HG02885 (cell line): ENCODE measurements around the gene RGPD6.
"Not testable (repeated sequence)": the region's sequence is repeated elsewhere in the genome, so short reads cannot be mapped to it uniquely, and the experiment has no call there.

Experiments used
- ATAC-seq: cut with Tn5 transposase; IDR thresholded peaks from one replicate; pipeline ENCODE4 v1.9.1; 2021; ENCODE audit warnings: mild to moderate bottlenecking; ENCODE audit not compliant: unreplicated experiment, poor library complexity

The RGPD6 gene

DNA sequence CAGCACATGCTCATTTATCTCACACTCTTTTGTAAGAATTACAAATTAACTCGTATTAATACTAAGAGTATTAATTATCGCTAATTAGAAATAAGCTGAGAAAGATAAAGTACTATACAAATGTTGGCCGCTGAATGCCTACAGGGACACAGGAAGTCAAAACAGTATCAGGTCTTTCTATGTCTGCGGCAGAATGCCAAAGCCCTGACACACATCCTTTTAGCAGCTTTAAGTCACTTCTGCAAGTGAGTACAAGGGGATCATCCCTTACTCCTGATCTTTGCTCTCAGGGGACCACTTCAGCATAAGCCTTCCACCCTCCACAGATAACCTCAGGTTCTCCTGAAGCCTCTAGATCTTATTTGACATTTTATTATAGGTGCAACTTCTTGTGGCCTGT, 94.3 kb downstream of the RGPD6 start:
- not testable (repeated sequence) for ATAC-seq

DNA sequence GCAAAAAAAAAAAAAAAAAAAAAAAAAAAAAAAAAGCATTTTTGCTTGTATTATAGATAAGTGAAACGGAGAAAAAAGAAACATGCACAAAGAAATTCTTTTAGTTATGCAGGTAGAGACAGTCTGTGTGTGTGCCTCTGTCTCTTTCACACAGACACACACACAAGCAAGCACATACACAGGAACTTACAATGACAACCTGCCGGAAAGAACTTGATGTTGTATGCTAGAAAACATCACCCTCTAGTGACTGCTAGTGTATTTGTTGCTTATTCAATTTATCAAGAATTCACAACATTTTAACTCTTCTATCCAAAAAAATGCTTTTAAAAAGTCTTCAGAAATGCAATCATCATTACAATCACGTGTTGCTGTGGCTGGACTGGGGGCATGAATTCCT, 95.8 kb downstream of the RGPD6 start:
- peak; percentile 55 for ATAC-seq

DNA sequence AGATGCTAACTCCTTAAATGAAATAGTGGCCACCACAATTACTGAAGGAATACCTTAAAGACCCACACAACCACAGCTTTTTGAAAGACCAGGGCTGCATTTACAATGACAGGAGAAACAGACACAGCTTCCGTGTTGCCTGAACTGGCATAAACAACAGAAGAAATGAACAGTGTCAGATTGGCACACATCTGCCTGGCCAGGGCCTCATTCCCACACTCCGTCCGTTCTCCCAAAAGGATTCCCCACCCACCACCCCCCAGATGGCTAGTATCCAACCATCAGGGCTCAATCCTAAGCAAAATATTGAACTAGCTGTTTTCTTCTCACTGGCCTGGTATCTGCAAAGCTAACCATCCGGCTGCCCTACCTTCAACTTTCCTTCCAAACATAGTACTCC, 96.9 kb downstream of the RGPD6 start:
- not testable (repeated sequence) for ATAC-seq

DNA sequence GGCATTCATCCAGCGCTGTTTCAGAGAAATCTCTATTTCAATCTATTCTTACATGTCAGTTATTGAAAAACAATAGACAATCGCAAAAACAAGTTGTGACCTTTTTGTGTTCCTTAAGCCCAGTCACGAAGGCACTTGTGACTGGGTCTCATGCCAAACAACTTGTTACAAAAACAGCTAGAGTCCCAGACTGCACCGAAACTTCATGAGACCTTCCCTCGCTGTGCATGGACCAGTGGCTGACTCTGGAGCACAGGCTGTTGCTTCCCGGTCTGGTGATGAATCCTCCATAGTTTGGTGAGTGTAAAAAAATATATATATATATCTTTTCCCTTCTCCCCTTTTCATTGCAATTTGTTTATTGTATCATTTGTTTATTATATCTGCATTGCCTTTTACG, 99.7 kb downstream of the RGPD6 start:
- not testable (repeated sequence) for ATAC-seq

DNA sequence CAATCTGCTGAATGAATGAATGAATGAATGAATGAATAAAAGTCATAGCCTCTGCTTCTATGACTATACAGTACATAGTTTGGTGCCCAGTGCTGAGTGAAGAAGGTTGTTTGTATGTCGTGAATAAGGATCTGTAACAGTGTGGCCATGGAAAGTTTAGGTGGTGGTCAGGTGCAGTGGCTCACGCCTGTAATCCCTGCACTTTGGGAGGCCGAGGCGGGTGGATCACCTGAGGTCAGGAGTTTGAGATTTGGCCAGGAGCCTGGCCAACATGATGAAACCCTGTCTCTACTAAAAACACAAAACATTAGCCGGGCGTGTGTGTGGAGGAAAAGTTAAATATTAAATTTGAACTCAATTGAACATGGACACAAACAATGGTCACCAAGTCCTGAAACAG, 100.1 kb downstream of the RGPD6 start:
- ATAC-seq, result not testable (repeated sequence)

DNA sequence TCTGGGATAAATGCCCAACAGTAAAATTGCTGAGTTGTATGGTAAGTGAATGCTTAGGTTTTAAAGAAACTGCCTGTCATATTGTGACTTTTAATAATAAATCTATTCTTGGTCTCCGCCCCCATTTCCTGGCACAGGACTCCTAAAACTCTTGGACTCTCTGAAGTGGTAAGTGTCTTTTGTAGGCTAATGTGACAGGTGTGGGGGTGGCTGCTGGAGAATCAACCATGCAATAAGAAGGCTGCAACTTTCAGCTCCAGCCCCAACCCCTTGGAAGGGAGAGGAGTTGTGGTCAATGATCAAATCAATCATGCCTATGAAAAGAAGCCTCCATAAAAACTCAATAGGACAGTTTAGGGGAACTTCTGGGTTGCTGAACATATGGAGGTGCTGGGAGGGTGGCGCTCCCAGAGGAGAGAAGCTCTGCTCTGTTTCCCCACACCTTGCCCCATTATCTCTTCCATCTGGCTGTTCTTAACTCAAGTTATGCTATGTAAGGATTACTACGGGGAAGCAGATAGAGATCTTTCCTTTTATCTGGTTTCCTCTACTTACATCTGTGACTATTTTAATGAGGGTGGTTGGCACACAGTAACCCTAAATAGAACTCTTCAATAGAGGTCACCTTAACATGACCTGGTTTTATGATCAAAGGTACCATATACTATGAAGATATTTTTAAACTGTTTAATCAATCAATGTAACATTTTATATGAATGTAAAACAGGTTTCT, 101.2 kb downstream of the RGPD6 start:
- not testable (repeated sequence) for ATAC-seq

DNA sequence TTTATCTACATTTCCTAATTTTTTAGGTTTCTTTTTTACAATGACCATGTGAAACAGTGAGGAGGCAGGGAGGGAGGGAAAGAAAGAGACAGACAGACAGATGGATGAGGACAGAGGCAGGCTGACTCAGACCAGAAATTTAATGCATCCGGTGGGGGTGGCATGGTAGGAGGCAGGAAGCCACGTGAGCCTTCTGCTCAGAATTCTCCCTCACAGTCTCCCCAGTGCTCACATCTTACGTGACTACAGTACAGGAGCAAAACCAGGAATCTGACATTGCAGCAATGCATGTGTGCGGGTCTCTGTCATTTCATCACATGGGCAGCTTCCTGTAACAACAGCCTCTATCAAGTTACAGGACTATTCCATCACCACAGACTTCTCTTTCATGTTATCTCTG, 102.1 kb downstream of the RGPD6 start:
- ATAC-seq, result peak; percentile 99

DNA sequence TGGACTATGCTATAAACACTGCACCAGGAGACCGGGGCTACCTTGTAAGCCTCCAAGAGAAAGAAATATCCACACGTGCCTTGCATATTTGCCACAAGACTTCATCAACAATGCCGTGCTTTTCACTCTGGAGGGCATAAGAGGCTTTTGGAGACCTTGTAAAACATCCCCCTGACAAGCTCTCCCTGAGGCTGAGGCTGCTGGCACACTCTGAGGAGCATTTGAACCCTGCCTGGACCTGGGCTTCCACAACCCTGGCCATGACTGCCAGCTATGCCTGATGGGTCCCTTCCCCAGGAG, 104.0 kb downstream of the RGPD6 start:
- ATAC-seq, result not testable (repeated sequence)

DNA sequence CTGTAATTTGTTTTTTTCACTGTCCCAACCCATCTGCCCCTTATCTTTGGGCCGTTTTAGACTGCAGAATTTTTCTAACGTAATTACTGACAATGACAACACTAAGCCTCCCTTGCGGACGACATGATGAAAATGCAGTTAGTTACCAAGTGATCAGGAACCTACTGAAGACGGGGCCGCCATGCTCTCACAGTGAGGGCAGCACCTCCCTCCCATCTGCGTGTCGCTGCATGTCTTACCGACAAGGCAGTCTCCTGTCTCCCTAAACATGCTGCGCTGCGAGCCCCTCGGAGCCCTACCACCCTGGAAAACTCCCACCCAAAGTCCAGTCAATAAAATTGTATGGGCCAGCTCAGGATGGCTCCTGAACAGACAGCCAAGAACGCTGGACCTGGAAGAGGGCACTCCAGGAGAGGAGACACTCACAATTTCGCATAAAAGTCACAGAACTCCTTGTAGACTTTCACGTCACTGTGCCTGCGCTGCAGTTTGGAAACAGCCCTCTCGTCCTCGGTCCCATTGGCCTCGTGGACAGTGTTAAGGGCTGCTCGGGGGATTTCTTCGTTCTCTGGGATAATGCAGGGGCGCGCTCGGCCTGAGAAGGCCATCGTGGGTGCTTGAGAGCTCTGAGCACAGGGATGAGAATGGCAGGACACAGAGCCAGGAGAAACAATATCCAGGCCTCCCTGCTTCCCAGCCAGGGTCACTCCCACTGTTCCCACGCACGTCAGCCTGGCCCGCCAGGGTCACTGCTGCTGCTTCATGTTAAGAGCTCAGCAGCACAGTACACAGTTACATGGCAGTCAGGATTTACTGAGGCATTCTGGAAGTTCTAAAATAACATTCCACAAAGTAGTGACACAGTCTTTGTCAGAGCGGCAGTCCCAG, 104.6 kb downstream of the RGPD6 start, which contains the start of gene LIMS4:
LIMS4 (minus strand) TSS at position 646 of the 888 bp plus-strand sequence; CDS start at position 608, 38 bp downstream.
- not testable (repeated sequence) for ATAC-seq

DNA sequence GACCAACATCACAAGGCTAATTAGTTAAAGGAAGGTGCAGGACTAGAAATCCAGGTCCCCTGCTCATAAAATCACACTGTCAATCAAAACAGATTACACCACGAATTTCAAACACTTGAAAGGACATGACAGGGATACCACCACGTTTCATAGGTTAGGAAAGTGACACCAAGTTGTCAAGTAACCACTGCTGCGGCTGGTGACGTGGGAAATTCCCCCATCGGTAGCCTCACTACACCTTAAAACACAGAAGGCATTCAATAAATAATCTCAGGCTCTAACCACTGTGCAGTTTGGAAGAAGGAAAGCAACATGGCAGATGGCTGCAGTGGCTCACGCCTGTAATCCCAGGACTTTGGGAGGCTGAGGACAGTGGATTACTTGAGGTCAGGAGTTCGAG, 108.1 kb downstream of the RGPD6 start:
- ATAC-seq, result not testable (repeated sequence)

DNA sequence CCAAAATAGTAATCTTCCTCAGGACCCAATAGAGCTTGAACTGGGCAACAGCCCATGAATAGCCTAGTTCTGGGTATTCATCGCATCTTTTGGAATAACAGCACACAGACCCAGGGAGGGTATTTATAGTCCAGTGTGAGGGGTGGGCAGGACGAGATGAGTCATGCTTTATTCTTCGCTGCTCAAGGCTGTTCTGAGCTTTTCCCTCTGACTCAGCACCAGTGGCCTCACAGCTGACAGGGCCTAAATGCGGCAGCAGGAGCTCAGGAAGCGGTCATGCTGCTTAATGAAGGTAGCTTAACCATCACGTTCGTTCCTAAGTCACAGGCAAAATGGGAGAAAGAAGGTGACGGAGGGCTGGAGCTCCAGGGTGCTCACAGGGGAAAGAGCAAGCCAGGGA, 111.7 kb downstream of the RGPD6 start:
- ATAC-seq, result peak; percentile 88
